SK-N-MC (cell line): ENCODE measurements around the gene MAML3.

Experiments used
- DNase-seq: peaks from one replicate; pipeline ENCODE4 v3.0.0-alpha.2; 2011; ENCODE audit warnings: low read depth, low spot score
- H3K27ac ChIP-seq: fragments of 200-600 bp; sonication (generic); 2 replicates; pipeline ENCODE4 v1.5.1; 2016; ENCODE audit warnings: mixed run types
- H3K36me3 ChIP-seq: fragments of 200-600 bp; sonication (generic); 2 replicates; pipeline ENCODE4 v1.6.1; 2017; ENCODE audit warnings: antibody characterized with exemption, low read length, mixed read lengths; ENCODE audit not compliant: insufficient read depth
- H3K4me3 ChIP-seq: fragments of 200-600 bp; sonication (generic); 2 replicates; pipeline ENCODE4 v1.5.1; 2016
- H3K9ac ChIP-seq: fragments of 200-600 bp; sonication (generic); 2 replicates; pipeline ENCODE4 v1.8.0; 2017; ENCODE audit warnings: mixed run types, mixed read lengths; ENCODE audit not compliant: insufficient read length
- H3K9me3 ChIP-seq: fragments of 200-600 bp; sonication (generic); 2 replicates; pipeline ENCODE4 v1.6.1; 2017; ENCODE audit warnings: low read depth, mild to moderate bottlenecking, antibody characterized with exemption, low read length, moderate library complexity, mixed read lengths
- EZH2 ChIP-seq: fragments of 200-600 bp; sonication (generic); IDR thresholded peaks from one replicate; pipeline ENCODE4 v1.6.1; 2017; ENCODE audit warnings: antibody characterized with exemption
- FOXP2 ChIP-seq: optimal IDR thresholded peaks from 2 replicates; pipeline ENCODE3; 2011; ENCODE audit warnings: mild to moderate bottlenecking, moderate library complexity; ENCODE audit not compliant: insufficient read depth; ENCODE audit errors: extremely low read length, control extremely low read depth
- POLR2AphosphoS5 ChIP-seq: IDR thresholded peaks from 2 replicates; pipeline ENCODE4 v1.6.1; 2012; ENCODE audit warnings: mild to moderate bottlenecking, low read depth, low read length, borderline replicate concordance

Gene MAML3

GRCh38 chr4:140091305-140091704 is 62.7 kb downstream of the MAML3 start:
- no peak overlapping the region for H3K27ac ChIP-seq

GRCh38 chr4:140090215-140090731 is 63.7 kb downstream of the MAML3 start:
- Histone ChIP-seq H3K36me3 (no peaks in the 10 kb centered on the region), H3K9me3 (no peaks in the 10 kb centered on the region), H3K27ac (no peak overlapping the region), H3K4me3 (no peak overlapping the region), H3K9ac (no peak overlapping the region)
- TF ChIP-seq POLR2AphosphoS5, result no peak
- TF ChIP-seq EZH2, result no peak
- TF ChIP-seq FOXP2, result no peak
- no peak for DNase-seq

More at GRCh38 chr4:140091305-140091704, 62.7 kb downstream of the MAML3 start:
- DNase-seq, result no peak
- TF ChIP-seq POLR2AphosphoS5 (no peak), FOXP2 (no peak), EZH2 (no peak)
- Histone ChIP-seq H3K9ac (no peak overlapping the region), H3K4me3 (no peak overlapping the region), H3K36me3 (no peaks in the 10 kb centered on the region), H3K9me3 (no peaks in the 10 kb centered on the region)

- no peak overlapping the region for H3K27ac ChIP-seq
Measured at GRCh38 chr4:140089216-140089615, 64.8 kb downstream of the MAML3 start.

GRCh38 chr4:140088323-140088967 is 65.5 kb downstream of the MAML3 start:
- no peak overlapping the region for H3K9ac ChIP-seq
- no peak overlapping the region for H3K27ac ChIP-seq
- H3K9me3 ChIP-seq, result no peaks in the 10 kb centered on the region
- H3K36me3 ChIP-seq, result no peaks in the 10 kb centered on the region
- no peak overlapping the region for H3K4me3 ChIP-seq
- TF ChIP-seq FOXP2, result no peak
- TF ChIP-seq EZH2, result no peak
- TF ChIP-seq POLR2AphosphoS5, result no peak
- no peak for DNase-seq

More at GRCh38 chr4:140089216-140089615, 64.8 kb downstream of the MAML3 start:
- H3K9ac ChIP-seq, result no peak overlapping the region
- no peaks in the 10 kb centered on the region for H3K36me3 ChIP-seq
- TF ChIP-seq POLR2AphosphoS5 (no peak), EZH2 (no peak), FOXP2 (no peak)
- no peak for DNase-seq
- H3K9me3 ChIP-seq, result no peaks in the 10 kb centered on the region
- no peak overlapping the region for H3K4me3 ChIP-seq

- DNase-seq, result no peak
- H3K9ac ChIP-seq, result no peak overlapping the region
- no peaks in the 10 kb centered on the region for H3K36me3 ChIP-seq
- no peak overlapping the region for H3K4me3 ChIP-seq
- H3K9me3 ChIP-seq, result no peaks in the 10 kb centered on the region
- H3K27ac ChIP-seq, result no peak overlapping the region
- no peak for TF ChIP-seq FOXP2
- no peak for TF ChIP-seq EZH2
- no peak for TF ChIP-seq POLR2AphosphoS5
Measured at GRCh38 chr4:140085881-140086280, 68.1 kb downstream of the MAML3 start.

- Histone ChIP-seq H3K27ac (no peak overlapping the region), H3K9ac (no peak overlapping the region), H3K9me3 (no peaks in the 10 kb centered on the region), H3K4me3 (no peak overlapping the region), H3K36me3 (no peaks in the 10 kb centered on the region)
- TF ChIP-seq EZH2, result no peak
- no peak for TF ChIP-seq FOXP2
- TF ChIP-seq POLR2AphosphoS5, result no peak
- DNase-seq, result no peak
Measured at GRCh38 chr4:140085062-140085622, 68.8 kb downstream of the MAML3 start.

- no peak overlapping the region for H3K27ac ChIP-seq
- no peak for DNase-seq
- no peak for TF ChIP-seq FOXP2
- TF ChIP-seq POLR2AphosphoS5, result no peak
- TF ChIP-seq EZH2, result no peak
- H3K9ac ChIP-seq, result no peak overlapping the region
- H3K4me3 ChIP-seq, result no peak overlapping the region
- no peaks in the 10 kb centered on the region for H3K36me3 ChIP-seq
- no peaks in the 10 kb centered on the region for H3K9me3 ChIP-seq
Measured at GRCh38 chr4:140084385-140084784, 69.6 kb downstream of the MAML3 start.

GRCh38 chr4:140082391-140082755 is 71.6 kb downstream of the MAML3 start:
- Histone ChIP-seq H3K36me3 (no peaks in the 10 kb centered on the region), H3K4me3 (no peak overlapping the region), H3K9ac (no peak overlapping the region), H3K27ac (no peak overlapping the region), H3K9me3 (no peaks in the 10 kb centered on the region)
- no peak for DNase-seq
- TF ChIP-seq POLR2AphosphoS5 (no peak), FOXP2 (no peak), EZH2 (no peak)
